ENCODE results near the gene FYB2.

FYB2 gene

GRCh38 chr1:56710646-56711045, 108.6 kb downstream of the FYB2 start:
- no peak for DNase-seq

GRCh38 chr1:56709995-56710394, 109.2 kb downstream of the FYB2 start:
- no peak for DNase-seq

GRCh38 chr1:56709269-56709880, 109.8 kb downstream of the FYB2 start:
- DNase-seq, result peak in 1 of 2 donors; percentile 17

GRCh38 chr1:56707379-56707778, 111.8 kb downstream of the FYB2 start:
- no peak for DNase-seq

- no peak for DNase-seq
Measured at GRCh38 chr1:56703747-56704146, 115.5 kb downstream of the FYB2 start.

- no peak for DNase-seq
Measured at GRCh38 chr1:56696663-56697062, 122.5 kb downstream of the FYB2 start.

- no peak for DNase-seq
Measured at GRCh38 chr1:56688522-56689026, 130.6 kb downstream of the FYB2 start.

- no peak for DNase-seq
Measured at GRCh38 chr1:56686169-56686568, 133.0 kb downstream of the FYB2 start.

- DNase-seq, result no peak
Measured at GRCh38 chr1:56683569-56683968, 135.6 kb downstream of the FYB2 start.

GRCh38 chr1:56676571-56677035, 142.6 kb downstream of the FYB2 start:
- DNase-seq, result no peak

- DNase-seq, result no peak
Measured at GRCh38 chr1:56675763-56676162, 143.4 kb downstream of the FYB2 start.

- no peak for DNase-seq
Measured at GRCh38 chr1:56672579-56672978, 146.6 kb downstream of the FYB2 start.

GRCh38 chr1:56671542-56671941, 147.7 kb downstream of the FYB2 start:
- DNase-seq, result no peak

- DNase-seq, result no peak
Measured at GRCh38 chr1:56671085-56671484, 148.1 kb downstream of the FYB2 start.

- DNase-seq, result no peak
Measured at GRCh38 chr1:56670350-56670749, 148.9 kb downstream of the FYB2 start.
